Erythroblast (primary cell): ENCODE measurements around the gene ADAMTS18.
"Not testable (repeated sequence)": the region's sequence is repeated elsewhere in the genome, so short reads cannot be mapped to it uniquely, and the experiment has no call there.

Source experiments
- DNase-seq, 2 experiments: peaks; one replicate each; lab custom pipeline; 2025; lab: John Stamatoyannopoulos, UW
- GATA1 ChIP-seq: IDR thresholded peaks from 2 replicates; pipeline ENCODE4 v1.6.1; 2011; ENCODE audit warnings: low read depth, mild to moderate bottlenecking, control low read depth, low read length, moderate library complexity
- POLR2A ChIP-seq: IDR thresholded peaks from 2 replicates; pipeline ENCODE4 v1.6.1; 2011; ENCODE audit warnings: mild to moderate bottlenecking, low read length

Gene ADAMTS18

GRCh38 chr16:77285676-77286075 lies 149.2 kb downstream of the ADAMTS18 start:
- no peak for TF ChIP-seq GATA1
- no peak for TF ChIP-seq POLR2A
- DNase-seq, result no peak

GRCh38 chr16:77282345-77282744 lies 152.5 kb downstream of the ADAMTS18 start:
- TF ChIP-seq GATA1 (no peak), POLR2A (no peak)

DNA sequence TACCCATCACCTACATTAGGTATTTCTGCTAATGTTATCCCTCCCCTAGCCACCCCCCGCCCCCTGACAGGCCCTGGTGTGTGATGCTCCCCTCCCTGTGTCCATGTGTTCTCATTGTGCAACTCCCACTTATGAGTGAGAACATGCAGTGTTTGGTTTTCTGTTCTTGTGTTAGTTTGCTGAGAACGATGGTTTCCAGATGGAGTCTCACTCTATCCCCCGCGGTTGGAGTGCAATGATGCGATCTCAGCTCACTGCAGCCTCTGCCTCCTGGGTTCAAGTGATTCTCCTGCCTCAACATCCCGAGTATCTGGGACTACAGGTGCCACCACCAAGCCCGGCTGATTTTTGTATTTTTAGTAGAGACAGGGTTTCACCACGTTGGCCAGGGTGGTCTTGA lies 155.5 kb downstream of the ADAMTS18 start:
- not testable (repeated sequence) for DNase-seq

More at GRCh38 chr16:77282345-77282744, 152.5 kb downstream of the ADAMTS18 start:
- DNase-seq, result no peak

DNA sequence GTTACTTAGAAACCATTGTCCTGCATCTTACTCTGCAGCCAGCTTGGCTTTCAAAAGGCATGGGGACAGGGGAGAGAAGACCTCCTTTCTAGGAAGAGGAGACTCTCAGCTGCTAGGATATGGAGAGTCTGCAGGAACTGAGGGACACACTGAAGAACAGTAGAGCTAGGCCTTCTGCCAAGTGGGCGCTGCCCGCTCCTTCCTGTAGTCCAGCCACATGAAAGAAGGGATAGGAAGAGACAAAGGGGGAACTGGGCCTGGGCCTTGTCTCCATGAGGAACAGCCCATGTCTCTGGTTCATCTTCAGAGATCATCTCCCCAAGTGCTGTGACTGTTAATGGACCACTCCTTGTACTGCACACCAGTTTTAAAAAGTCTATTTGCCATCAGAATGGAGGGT lies 157.3 kb downstream of the ADAMTS18 start:
- DNase-seq, result no peak

GRCh38 chr16:77277141-77277540 lies 157.7 kb downstream of the ADAMTS18 start:
- DNase-seq, result no peak
- no peak for TF ChIP-seq POLR2A
- TF ChIP-seq GATA1, result no peak

More for the DNA sequence above, 157.3 kb downstream of the ADAMTS18 start:
- TF ChIP-seq POLR2A (no peak), GATA1 (no peak)

DNA sequence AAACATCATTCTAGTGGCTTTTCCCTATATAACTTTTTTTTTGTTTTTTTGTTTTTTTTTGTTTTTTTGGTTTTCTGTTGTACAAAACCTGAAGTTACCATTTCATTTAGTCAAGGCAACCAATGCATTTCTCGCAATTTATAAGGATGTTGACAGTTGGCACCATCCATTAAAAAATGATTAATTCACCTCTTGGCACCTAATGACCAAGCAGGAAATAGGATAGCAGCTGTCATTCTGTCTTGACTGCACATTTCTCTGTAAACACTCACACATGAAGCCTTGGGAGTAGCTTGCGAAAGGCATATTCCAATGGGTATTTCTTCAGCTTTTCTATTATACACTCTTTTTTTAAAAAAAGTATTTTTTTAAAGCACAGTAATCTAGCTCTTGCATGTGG lies 158.2 kb downstream of the ADAMTS18 start:
- TF ChIP-seq GATA1, result no peak
- no peak for TF ChIP-seq POLR2A
- DNase-seq, result no peak

DNA sequence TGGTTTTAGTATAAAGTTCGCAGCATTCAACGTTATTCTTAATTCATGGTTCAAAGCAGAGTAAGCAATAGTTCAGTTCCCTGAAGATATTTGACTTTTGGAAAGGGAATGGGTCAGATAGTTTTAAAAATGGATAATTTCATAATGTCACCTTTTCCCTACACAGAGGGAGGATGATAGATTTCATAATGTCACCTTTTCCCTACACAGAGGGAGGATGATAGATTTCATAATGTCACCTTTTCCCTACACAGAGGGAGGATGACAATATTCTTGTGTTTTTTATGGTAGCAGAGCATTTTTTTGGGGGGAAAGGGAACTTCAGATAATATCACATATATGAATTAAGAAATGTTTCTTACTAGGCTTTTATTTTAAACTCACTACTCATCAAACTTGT lies 159.5 kb downstream of the ADAMTS18 start:
- DNase-seq, result not testable (repeated sequence)

GRCh38 chr16:77273815-77274214 lies 161.0 kb downstream of the ADAMTS18 start:
- TF ChIP-seq POLR2A (no peak), GATA1 (no peak)
- DNase-seq, result no peak

- DNase-seq, result no peak
- no peak for TF ChIP-seq GATA1
- TF ChIP-seq POLR2A, result no peak
Measured at GRCh38 chr16:77271532-77272426, 163.1 kb downstream of the ADAMTS18 start.

GRCh38 chr16:77266185-77266584 lies 168.6 kb downstream of the ADAMTS18 start:
- DNase-seq, result not testable (repeated sequence)

- TF ChIP-seq GATA1, result no peak
- TF ChIP-seq POLR2A, result no peak
Measured at GRCh38 chr16:77262971-77263370, 171.9 kb downstream of the ADAMTS18 start.

GRCh38 chr16:77250400-77250799 lies 184.4 kb downstream of the ADAMTS18 start:
- no peak for TF ChIP-seq POLR2A
- TF ChIP-seq GATA1, result no peak
- DNase-seq, result no peak

More at GRCh38 chr16:77262971-77263370, 171.9 kb downstream of the ADAMTS18 start:
- no peak for DNase-seq

DNA sequence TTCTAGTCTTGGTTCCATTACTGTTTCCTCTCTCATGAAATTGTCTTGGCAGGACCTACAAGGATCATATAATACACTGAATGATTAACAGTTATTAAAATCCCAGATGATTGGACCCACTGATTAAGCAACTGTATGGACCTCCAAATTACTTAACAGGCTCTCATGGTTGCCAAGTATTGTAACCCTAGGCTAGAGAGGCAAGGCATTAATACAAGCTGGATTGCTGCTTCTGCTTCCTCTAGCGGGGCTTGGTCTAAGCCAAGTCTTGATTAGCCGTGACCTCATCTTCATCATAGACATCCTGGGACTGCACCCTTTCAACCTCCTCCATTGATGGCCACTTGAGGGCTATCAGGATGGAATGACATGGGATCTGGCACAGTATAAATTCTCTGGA lies 188.7 kb downstream of the ADAMTS18 start:
- TF ChIP-seq GATA1 (no peak), POLR2A (no peak)
- DNase-seq, result no peak

DNA sequence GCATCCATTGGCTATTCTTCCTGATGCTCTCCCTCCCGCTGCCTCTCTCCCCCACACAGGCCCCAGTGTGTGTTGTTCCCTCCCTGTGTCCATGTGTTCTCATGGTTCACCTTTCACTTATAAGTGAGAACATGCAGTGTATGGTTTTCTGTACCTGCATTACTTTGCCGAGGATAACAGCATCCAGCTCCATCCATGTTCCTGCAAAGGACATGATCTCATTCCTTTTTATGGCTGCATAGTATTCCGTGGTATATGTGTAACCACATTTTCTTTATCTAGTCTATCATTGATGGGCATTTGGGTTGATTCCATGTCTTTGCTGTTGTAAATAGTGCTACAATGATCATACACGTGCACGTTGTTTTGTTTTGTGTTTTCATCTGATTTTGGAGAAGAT lies 192.4 kb downstream of the ADAMTS18 start:
- not testable (repeated sequence) for DNase-seq

GRCh38 chr16:77238593-77238992 lies 196.2 kb downstream of the ADAMTS18 start:
- DNase-seq, result no peak
- TF ChIP-seq POLR2A, result no peak
- no peak for TF ChIP-seq GATA1
